GM12875 (cell line): Measurements from ENCODE around the gene PLSCR1.

Experiments
- H3K4me3 ChIP-seq: one replicate; pipeline ENCODE4 v1.5.1; 2011; ENCODE audit warnings: low read depth, low read length, control low read depth
- CTCF ChIP-seq: IDR thresholded peaks from 2 replicates; pipeline ENCODE4 v1.5.1; 2011; ENCODE audit warnings: low read depth, mild to moderate bottlenecking, control low read depth, inconsistent platforms, low read length, moderate library complexity, borderline replicate concordance; ENCODE audit not compliant: insufficient read depth

Gene PLSCR1

DNA sequence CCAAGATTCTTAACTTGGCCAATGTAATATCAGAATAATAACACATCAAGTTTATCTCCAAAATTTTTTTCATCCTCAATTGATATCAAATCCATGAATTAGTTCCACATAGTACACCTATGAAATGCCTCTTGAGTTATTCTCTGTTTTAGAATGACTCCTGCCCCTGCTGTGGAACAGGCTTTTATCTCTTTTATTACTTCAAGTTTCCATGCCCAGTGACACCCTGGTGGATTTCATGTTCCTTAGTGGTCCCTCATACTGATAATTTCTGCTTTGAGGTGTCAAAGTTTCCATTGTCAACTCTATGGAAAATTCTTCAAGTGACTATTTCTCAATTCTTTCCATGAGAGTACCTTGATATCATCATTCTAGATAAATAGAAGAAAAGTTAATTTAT lies 24.6 kb downstream of the PLSCR1 start:
- H3K4me3 ChIP-seq = no peak overlapping the region
- TF ChIP-seq CTCF = no peak

GRCh38 chr3:146517684-146518435 lies 26.5 kb downstream of the PLSCR1 start:
- no peak for TF ChIP-seq CTCF
- H3K4me3 ChIP-seq = no peak overlapping the region

GRCh38 chr3:146513386-146514051 lies 30.9 kb downstream of the PLSCR1 start:
- TF ChIP-seq CTCF = no peak
- H3K4me3 ChIP-seq = no peak overlapping the region

- no peak overlapping the region for H3K4me3 ChIP-seq
- TF ChIP-seq CTCF = no peak
Measured at GRCh38 chr3:146511402-146512134, 32.8 kb downstream of the PLSCR1 start.

DNA sequence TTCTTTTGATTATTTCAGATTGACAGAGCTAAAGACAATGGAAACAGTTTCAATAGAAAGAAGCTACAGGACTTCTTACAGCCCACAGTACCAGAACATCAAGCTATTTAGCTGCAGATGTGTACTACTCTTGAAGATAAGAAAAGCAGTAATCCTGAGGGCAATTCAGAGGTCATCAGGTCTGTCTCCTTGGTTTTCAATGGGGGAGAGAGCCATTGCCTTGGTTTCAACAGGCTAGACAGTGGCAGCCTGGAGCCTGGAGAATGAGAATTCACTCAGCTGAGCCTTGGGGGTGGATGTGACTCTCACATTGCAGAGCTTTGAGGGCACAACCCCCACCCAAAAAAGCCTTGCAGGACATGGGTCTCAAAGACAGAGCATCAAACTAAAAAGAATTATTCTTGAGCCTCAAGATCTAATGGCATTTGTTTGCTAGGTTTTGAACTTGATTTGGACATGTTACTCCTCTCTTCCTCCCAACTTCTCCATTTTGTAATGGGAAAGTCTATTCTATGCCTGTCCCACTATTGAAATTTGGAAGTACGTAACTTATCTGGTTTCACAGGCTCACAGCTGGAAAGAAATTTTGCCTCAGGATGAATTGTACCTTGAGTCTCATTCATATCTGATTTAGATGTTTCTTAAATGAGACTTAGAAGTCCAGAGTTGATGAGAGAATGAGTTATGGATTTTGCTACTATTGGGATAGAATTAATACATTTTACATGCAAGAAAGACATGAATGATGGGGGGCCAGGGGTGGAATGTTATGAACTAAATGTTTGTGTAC lies 36.9 kb downstream of the PLSCR1 start:
- no peak for TF ChIP-seq CTCF
- H3K4me3 ChIP-seq = no peak overlapping the region

GRCh38 chr3:146505516-146505915 lies 38.9 kb downstream of the PLSCR1 start:
- TF ChIP-seq CTCF = no peak
- H3K4me3 ChIP-seq = no peak overlapping the region
